C4-2B (cell line): ENCODE measurements around the gene CUL7.

ENCODE experiments used
- CTCF ChIP-seq: fragments of 450-650 bp; conservative IDR thresholded peaks from 2 replicates; pipeline ENCODE4 v1.5.1; 2017; ENCODE audit warnings: mild to moderate bottlenecking
- ZFX ChIP-seq: fragments of 450-650 bp; IDR thresholded peaks from 2 replicates; pipeline ENCODE4 v1.6.1; 2017

- TF ChIP-seq CTCF (no peak), ZFX (no peak)
These were observed 51.8 kb downstream of the CUL7 start for GRCh38 chr6:43001843-43002242.
